ENCODE data around the gene ANKRD33. TPM values are rescaled to one million over a fixed set of nuclear protein-coding genes. Genes with fewer than 3 reads are reported as not detected.

ANKRD33 gene
- total and polyA plus RNA-seq, 2 of the 13 experiments (the other 11 are each of a cell fraction or from before 2014, with no cell fraction given), result 0.04 TPM; not detected in 1

DNA sequence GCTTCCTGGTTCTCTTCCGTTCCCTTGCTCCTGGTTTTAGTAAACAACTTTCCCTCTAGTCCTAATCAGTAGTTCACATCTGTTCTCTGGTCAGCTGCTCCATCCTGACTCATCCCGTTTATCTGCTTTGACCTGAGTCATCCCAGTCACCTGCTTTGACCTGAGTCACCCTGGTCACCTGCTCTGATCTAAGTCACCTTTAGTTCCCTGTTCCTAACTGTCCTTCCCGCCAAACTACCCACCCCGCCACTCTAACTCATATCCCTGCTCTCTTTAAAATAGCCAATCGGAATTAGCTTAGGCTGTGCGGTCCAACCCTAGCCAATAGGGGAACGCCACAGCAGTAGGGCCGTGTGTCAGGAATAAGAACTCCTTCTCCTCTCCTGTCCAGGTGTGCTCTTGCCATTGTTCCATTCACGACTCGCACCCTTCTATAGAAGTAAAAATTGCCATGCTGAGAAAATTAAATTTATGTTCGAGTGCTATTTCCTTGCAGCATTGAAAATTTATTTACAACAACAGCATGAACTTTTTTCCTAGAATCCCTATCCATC is 3.1 kb upstream of the ANKRD33 start (continued):
- no peak for TF ChIP-seq ZNF790 (CRISPR knock-in tag; IDR thresholded peaks at IDR 0.05; ENCODE audit: borderline replicate concordance)
- TF ChIP-seq SATB2 (CRISPR knock-in tag; IDR thresholded peaks at IDR 0.05), result no peak
- TF ChIP-seq NCOA2 (CRISPR knock-in tag; IDR thresholded peaks at IDR 0.05), result 0 out of 2 replicates have a peak, but pooled peaks have one; percentile 41
- no peak for TF ChIP-seq XBP1 (CRISPR knock-in tag; IDR thresholded peaks at IDR 0.05)
- TF ChIP-seq SP5 (CRISPR knock-in tag; IDR thresholded peaks at IDR 0.05; ENCODE audit: borderline replicate concordance, low read depth), result no peak
- TF ChIP-seq, protein P1, sequence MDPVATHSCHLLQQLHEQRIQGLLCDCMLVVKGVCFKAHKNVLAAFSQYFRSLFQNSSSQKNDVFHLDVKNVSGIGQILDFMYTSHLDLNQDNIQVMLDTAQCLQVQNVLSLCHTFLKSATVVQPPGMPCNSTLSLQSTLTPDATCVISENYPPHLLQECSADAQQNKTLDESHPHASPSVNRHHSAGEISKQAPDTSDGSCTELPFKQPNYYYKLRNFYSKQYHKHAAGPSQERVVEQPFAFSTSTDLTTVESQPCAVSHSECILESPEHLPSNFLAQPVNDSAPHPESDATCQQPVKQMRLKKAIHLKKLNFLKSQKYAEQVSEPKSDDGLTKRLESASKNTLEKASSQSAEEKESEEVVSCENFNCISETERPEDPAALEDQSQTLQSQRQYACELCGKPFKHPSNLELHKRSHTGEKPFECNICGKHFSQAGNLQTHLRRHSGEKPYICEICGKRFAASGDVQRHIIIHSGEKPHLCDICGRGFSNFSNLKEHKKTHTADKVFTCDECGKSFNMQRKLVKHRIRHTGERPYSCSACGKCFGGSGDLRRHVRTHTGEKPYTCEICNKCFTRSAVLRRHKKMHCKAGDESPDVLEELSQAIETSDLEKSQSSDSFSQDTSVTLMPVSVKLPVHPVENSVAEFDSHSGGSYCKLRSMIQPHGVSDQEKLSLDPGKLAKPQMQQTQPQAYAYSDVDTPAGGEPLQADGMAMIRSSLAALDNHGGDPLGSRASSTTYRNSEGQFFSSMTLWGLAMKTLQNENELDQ (CRISPR knock-in tag; IDR thresholded peaks at IDR 0.05; ENCODE audit: borderline replicate concordance), result no peak
- TF ChIP-seq, protein P2, sequence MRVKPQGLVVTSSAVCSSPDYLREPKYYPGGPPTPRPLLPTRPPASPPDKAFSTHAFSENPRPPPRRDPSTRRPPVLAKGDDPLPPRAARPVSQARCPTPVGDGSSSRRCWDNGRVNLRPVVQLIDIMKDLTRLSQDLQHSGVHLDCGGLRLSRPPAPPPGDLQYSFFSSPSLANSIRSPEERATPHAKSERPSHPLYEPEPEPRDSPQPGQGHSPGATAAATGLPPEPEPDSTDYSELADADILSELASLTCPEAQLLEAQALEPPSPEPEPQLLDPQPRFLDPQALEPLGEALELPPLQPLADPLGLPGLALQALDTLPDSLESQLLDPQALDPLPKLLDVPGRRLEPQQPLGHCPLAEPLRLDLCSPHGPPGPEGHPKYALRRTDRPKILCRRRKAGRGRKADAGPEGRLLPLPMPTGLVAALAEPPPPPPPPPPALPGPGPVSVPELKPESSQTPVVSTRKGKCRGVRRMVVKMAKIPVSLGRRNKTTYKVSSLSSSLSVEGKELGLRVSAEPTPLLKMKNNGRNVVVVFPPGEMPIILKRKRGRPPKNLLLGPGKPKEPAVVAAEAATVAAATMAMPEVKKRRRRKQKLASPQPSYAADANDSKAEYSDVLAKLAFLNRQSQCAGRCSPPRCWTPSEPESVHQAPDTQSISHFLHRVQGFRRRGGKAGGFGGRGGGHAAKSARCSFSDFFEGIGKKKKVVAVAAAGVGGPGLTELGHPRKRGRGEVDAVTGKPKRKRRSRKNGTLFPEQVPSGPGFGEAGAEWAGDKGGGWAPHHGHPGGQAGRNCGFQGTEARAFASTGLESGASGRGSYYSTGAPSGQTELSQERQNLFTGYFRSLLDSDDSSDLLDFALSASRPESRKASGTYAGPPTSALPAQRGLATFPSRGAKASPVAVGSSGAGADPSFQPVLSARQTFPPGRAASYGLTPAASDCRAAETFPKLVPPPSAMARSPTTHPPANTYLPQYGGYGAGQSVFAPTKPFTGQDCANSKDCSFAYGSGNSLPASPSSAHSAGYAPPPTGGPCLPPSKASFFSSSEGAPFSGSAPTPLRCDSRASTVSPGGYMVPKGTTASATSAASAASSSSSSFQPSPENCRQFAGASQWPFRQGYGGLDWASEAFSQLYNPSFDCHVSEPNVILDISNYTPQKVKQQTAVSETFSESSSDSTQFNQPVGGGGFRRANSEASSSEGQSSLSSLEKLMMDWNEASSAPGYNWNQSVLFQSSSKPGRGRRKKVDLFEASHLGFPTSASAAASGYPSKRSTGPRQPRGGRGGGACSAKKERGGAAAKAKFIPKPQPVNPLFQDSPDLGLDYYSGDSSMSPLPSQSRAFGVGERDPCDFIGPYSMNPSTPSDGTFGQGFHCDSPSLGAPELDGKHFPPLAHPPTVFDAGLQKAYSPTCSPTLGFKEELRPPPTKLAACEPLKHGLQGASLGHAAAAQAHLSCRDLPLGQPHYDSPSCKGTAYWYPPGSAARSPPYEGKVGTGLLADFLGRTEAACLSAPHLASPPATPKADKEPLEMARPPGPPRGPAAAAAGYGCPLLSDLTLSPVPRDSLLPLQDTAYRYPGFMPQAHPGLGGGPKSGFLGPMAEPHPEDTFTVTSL (CRISPR knock-in tag; IDR thresholded peaks at IDR 0.05; ENCODE audit: borderline replicate concordance), result 0 out of 2 replicates have a peak, but pooled peaks have one; percentile 47
- TF ChIP-seq ATRX (CRISPR knock-in tag; IDR thresholded peaks at IDR 0.05; ENCODE audit: borderline replicate concordance), result no peak
- peak; percentile 90 for TF ChIP-seq ELF3 (CRISPR knock-in tag; IDR thresholded peaks at IDR 0.05)
- TF ChIP-seq, protein P3, sequence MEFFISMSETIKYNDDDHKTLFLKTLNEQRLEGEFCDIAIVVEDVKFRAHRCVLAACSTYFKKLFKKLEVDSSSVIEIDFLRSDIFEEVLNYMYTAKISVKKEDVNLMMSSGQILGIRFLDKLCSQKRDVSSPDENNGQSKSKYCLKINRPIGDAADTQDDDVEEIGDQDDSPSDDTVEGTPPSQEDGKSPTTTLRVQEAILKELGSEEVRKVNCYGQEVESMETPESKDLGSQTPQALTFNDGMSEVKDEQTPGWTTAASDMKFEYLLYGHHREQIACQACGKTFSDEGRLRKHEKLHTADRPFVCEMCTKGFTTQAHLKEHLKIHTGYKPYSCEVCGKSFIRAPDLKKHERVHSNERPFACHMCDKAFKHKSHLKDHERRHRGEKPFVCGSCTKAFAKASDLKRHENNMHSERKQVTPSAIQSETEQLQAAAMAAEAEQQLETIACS (CRISPR knock-in tag; IDR thresholded peaks at IDR 0.05), result no peak
- TF ChIP-seq, protein P4, sequence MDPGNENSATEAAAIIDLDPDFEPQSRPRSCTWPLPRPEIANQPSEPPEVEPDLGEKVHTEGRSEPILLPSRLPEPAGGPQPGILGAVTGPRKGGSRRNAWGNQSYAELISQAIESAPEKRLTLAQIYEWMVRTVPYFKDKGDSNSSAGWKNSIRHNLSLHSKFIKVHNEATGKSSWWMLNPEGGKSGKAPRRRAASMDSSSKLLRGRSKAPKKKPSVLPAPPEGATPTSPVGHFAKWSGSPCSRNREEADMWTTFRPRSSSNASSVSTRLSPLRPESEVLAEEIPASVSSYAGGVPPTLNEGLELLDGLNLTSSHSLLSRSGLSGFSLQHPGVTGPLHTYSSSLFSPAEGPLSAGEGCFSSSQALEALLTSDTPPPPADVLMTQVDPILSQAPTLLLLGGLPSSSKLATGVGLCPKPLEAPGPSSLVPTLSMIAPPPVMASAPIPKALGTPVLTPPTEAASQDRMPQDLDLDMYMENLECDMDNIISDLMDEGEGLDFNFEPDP (CRISPR knock-in tag; conservative IDR thresholded peaks at IDR 0.05), result no peak
- peak; percentile 75; the same call in 1 of the 2 replicates for TF ChIP-seq RXRA (CRISPR knock-in tag; IDR thresholded peaks at IDR 0.05)
- TF ChIP-seq, protein P5, sequence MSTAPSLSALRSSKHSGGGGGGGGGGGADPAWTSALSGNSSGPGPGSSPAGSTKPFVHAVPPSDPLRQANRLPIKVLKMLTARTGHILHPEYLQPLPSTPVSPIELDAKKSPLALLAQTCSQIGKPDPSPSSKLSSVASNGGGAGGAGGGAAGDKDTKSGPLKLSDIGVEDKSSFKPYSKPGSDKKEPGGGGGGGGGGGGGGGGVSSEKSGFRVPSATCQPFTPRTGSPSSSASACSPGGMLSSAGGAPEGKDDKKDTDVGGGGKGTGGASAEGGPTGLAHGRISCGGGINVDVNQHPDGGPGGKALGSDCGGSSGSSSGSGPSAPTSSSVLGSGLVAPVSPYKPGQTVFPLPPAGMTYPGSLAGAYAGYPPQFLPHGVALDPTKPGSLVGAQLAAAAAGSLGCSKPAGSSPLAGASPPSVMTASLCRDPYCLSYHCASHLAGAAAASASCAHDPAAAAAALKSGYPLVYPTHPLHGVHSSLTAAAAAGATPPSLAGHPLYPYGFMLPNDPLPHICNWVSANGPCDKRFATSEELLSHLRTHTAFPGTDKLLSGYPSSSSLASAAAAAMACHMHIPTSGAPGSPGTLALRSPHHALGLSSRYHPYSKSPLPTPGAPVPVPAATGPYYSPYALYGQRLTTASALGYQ (CRISPR knock-in tag; IDR thresholded peaks at IDR 0.05), result no peak
- no peak for TF ChIP-seq ZBTB8A (CRISPR knock-in tag; IDR thresholded peaks at IDR 0.05; ENCODE audit: borderline replicate concordance, low read depth)
- TF ChIP-seq SAP130 (CRISPR knock-in tag; IDR thresholded peaks at IDR 0.05; ENCODE audit: low read depth), result peak; percentile 73
- no peak for TF ChIP-seq ZNF782 (CRISPR knock-in tag; IDR thresholded peaks at IDR 0.05; ENCODE audit: borderline replicate concordance)
- TF ChIP-seq SMAD3 (CRISPR knock-in tag; IDR thresholded peaks at IDR 0.05), result no peak
- TF ChIP-seq POLR2A (IDR thresholded peaks at IDR 0.05; ENCODE audit: insufficient read depth in 1 of 2, low read depth in 2 of 2, low read length in 2 of 2), result no peak
